HepG2 (cell line): ENCODE measurements around the gene TMEM87A. TPM values are rescaled to one million over a fixed set of nuclear protein-coding genes. Genes with fewer than 3 reads are reported as not detected.

ENCODE experiments used
- ARID5B ChIP-seq: IDR thresholded peaks from 2 replicates; pipeline ENCODE4 v1.4.0; 2020; ENCODE audit warnings: mild to moderate bottlenecking, missing genetic modification reagents
- FUBP1 ChIP-seq: sonication (generic); formaldehyde crosslinking; IDR thresholded peaks from 2 replicates; pipeline ENCODE4 v1.5.1; 2020; ENCODE audit warnings: missing genetic modification reagents, mild to moderate bottlenecking, borderline replicate concordance
- GATAD2A ChIP-seq: IDR thresholded peaks from 2 replicates; pipeline ENCODE4 v1.6.1; 2016
- MAFF ChIP-seq: IDR thresholded peaks from 2 replicates; pipeline ENCODE4 v1.6.1; 2011; ENCODE audit warnings: low read depth, low read length, improper control_type of control experiment
- NCOR1 ChIP-seq: fragments of 200-600 bp; sonication (generic); IDR thresholded peaks from 2 replicates; pipeline ENCODE4 v1.7.0; 2017; ENCODE audit warnings: antibody characterized with exemption, low read length, borderline replicate concordance
- SOX13 ChIP-seq, 3 experiments: fragments of 450-650 bp in 1 of 3; sonication (generic) in 1 of 3; formaldehyde crosslinking in 1 of 3; IDR thresholded peaks in 2 of 3; conservative IDR thresholded peaks in 1 of 3; 2 replicates each; pipeline versions ENCODE4 v1.5.0 to v1.6.1; 2016 to 2020; ENCODE audit warnings: antibody characterized with exemption in 1 of 3, mild to moderate bottlenecking in 1 of 3, missing compliant biosample characterization in 1 of 3, missing genetic modification reagents in 1 of 3, moderate library complexity in 1 of 3
- ZNF644 ChIP-seq: IDR thresholded peaks from 2 replicates; pipeline ENCODE4 v1.6.1; 2016; ENCODE audit warnings: low read depth
- polyA plus RNA-seq, 8 experiments: library from polyadenylated mRNA; depleted of rRNA in 3 of 8; stranded (reverse) in 7 of 8; unstranded in 1 of 8; fragments of >200 nt; fragmentation: Illumina TruSeq in 4 of 8; extraction: Trizol in 4 of 8; gene quantifications; 2 replicates each; pipeline versions ENCODE4 v1.2.1 to v1.2.3, GENCODE V29; 2011 to 2016; ENCODE audit warnings: low read depth in 4 of 8, missing spikeins in 1 of 8, mixed read lengths in 1 of 8; ENCODE audit not compliant: insufficient read depth in 1 of 8
- total RNA-seq, 5 experiments: library from RNA; depleted of rRNA; stranded (reverse); fragments of >200 nt; fragmentation: Illumina TruSeq; extraction: Trizol; gene quantifications; 2 replicates each; pipeline ENCODE4 v1.2.3, GENCODE V29; 2016; ENCODE audit warnings: low read depth in 1 of 5

Gene TMEM87A
- total and polyA plus RNA-seq, 2 of the 13 experiments (the other 11 are each of a cell fraction or from before 2014, with no cell fraction given) = 20.2 to 42.8 TPM

GRCh38 chr15:42314818-42315217, 41.6 kb upstream of the TMEM87A start (continued):
- TF ChIP-seq ZNF644 (0 out of 2 replicates have a peak, but pooled peaks have one; percentile 40), FUBP1 (CRISPR knock-in tag) (no peak), ARID5B (CRISPR knock-in tag) (0 out of 2 replicates have a peak, but pooled peaks have one; percentile 27), SOX13 (IDR thresholded peaks at IDR 0.05) (no peak), SOX13 (CRISPR knock-in tag; conservative IDR thresholded peaks at IDR 0.05 in 1 of 2, IDR thresholded peaks at IDR 0.05 in 1 of 2) (0 out of 4 replicates have a peak, but pooled peaks of 1 of the 2 experiments have one; percentile 22), NCOR1 (peak; percentile 53; the same call in 1 of the 2 replicates), GATAD2A (CRISPR knock-in tag) (peak; percentile 32; the same call in 1 of the 2 replicates), MAFF (peak; percentile 22; the same call in 1 of the 2 replicates)
